A549 treated with Hydrocortisone at 1 μM for 4 hours (cell line): Measurements from ENCODE around the gene CDC25C. TPM values are rescaled to one million over a fixed set of nuclear protein-coding genes. Genes with fewer than 3 reads are reported as not detected.

Experiments
- total RNA-seq: library from RNA; stranded (reverse); fragments of 200-300 nt; extraction: Qiagen RNA extraction; gene quantifications from 5 replicates; pipeline ENCODE4 v1.2.3, GENCODE V29; 2022

CDC25C gene
- 8.8 to 11.3 TPM (median 9.4 TPM) in 5 replicates for total RNA-seq

GRCh38 chr5:138331449-138332368 is at the start of gene CDC25C:
CDC25C (minus strand) TSS chr5:138331804; CDS start chr5:138331180, 624 bp downstream.

GRCh38 chr5:138352071-138352721 is 20.6 kb upstream of the CDC25C start, which contains the start of gene KDM3B:
KDM3B (plus strand) TSS chr5:138352685; CDS start chr5:138352796, 111 bp downstream.

GRCh38 chr5:138337685-138338410 is 6.2 kb upstream of the CDC25C start, which contains the start of gene FAM53C:
FAM53C (plus strand) TSS chr5:138338266; CDS start chr5:138341336, 3,070 bp downstream.

GRCh38 chr5:138274189-138274853 is 57.3 kb downstream of the CDC25C start, which contains the start of gene GFRA3:
GFRA3 (minus strand) TSS chr5:138274621; CDS start chr5:138274424, 197 bp downstream.

Other genes with a start within 250 kb of the CDC25C start
- not detected in 5 replicates for gene WNT8A, start 247.8 kb downstream of the CDC25C start, total RNA-seq
- not detected in 5 replicates for gene NME5, start 192.4 kb downstream of the CDC25C start, total RNA-seq
- gene BRD8, start 153.2 kb downstream of the CDC25C start, total RNA-seq, result 42.5 to 59.3 TPM (median 47.7 TPM) in 5 replicates
- gene KIF20A, start 152.7 kb downstream of the CDC25C start, total RNA-seq, result 39.4 to 57.5 TPM (median 43.3 TPM) in 5 replicates
- gene CDC23, start 118.5 kb downstream of the CDC25C start, total RNA-seq, result 20.1 to 38.6 TPM (median 25.6 TPM) in 5 replicates
- 0.06 to 0.12 TPM (median 0.07 TPM) in 3 of 5 replicates, not detected in the others for gene GFRA3, start 57.2 kb downstream of the CDC25C start, total RNA-seq
- gene FAM53C, start 6.5 kb upstream of the CDC25C start, total RNA-seq, result 19.7 to 21.5 TPM (median 19.9 TPM) in 5 replicates
- gene KDM3B, start 20.9 kb upstream of the CDC25C start, total RNA-seq, result 33.2 to 55.5 TPM (median 39.2 TPM) in 5 replicates
- 5.9 to 7.5 TPM (median 7.0 TPM) in 5 replicates for gene REEP2, start 107.3 kb upstream of the CDC25C start, total RNA-seq
- 7.4 to 14.1 TPM (median 10.4 TPM) in 5 replicates for gene EGR1, start 133.7 kb upstream of the CDC25C start, total RNA-seq
- gene ETF1, start 211.4 kb upstream of the CDC25C start, total RNA-seq, result 120 to 154 TPM (median 131 TPM) in 5 replicates
- 307 to 385 TPM (median 323 TPM) in 5 replicates for gene HSPA9, start 243.6 kb upstream of the CDC25C start, total RNA-seq